ENCODE measurements around the gene UVSSA.

Gene UVSSA

DNA sequence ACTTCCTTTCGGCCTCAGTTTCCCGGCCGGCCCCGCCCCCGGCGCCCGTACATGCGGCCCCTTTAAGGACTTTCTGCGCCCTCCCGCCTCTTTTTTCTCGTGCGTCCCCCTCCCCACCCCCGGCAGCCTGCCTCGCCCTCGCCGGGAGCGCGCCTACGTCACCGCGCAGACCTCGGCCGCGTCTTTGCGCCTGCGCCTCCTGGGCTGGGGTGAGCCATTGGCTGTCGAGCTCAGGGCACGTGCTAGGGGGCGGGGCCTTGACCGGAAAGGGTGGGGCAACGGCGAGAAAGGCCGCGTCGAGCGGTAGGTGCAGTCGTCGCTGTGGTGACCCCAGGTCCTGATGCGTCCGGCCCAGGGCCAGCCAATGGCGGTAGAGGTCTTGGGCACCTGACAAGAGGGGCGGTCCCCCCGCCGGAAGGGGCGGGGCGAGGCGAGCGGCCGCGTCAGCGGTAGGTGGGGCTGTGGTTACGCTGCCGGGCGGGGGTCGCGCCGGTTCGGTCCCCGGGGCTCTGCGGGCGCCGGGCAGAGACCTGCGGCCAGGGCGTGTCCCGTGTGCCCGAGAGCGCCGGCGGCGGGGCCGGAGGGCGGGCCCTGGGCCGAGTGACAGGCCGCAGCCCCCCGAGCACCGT lies at the start of gene UVSSA:
Gene UVSSA (plus strand): TSS at position 428 of the 629 bp plus-strand sequence. CDS start 884 bp downstream, outside the sequence.
- DNase-seq: peak; percentile 99
- in situ Hi-C loops (cut with MboI; ENCODE audit: low pct_unique_long_range_greater_than_20kb, low sequenced_read_pairs): no loop called here

- in situ Hi-C loops (cut with MboI; ENCODE audit: low pct_unique_long_range_greater_than_20kb, low sequenced_read_pairs): no loop called here
Measured at GRCh38 chr4:1297456-1298325, 49.3 kb upstream of the UVSSA start.

GRCh38 chr4:1298461-1298860 lies 48.5 kb upstream of the UVSSA start:
- in situ Hi-C loops (cut with MboI; ENCODE audit: low pct_unique_long_range_greater_than_20kb, low sequenced_read_pairs): no loop called here
- DNase-seq: no peak

More at GRCh38 chr4:1297456-1298325, 49.3 kb upstream of the UVSSA start:
- DNase-seq: no peak

DNA sequence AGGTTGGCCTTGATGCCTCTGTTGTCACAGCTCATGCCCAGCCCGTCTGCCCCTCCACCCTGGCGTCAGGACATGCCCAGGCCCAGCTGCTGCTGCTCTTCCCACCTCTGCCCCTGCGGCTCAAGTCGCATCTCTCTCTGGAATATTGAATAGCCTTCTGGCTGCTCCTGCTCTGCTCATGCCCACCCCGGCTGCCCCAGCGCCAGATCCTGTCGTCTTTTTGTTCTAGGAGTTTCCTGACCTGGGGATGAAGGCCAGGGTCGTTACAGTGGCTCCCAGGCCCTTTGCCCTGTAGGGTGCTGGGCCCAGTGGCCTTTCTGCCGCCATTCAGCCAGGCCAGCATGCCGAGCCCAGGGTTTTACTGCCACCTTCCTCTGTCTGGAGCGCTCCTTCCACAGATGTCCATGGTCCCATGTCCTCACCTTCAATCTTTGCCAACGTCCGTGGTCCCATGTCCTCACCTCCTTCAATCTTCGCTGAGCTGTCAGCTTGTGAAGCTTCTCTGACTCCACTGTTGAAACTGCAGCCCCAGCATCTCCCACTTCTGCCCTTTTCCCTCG lies 47.6 kb upstream of the UVSSA start:
- DNase-seq: no peak
- in situ Hi-C loops (cut with MboI; ENCODE audit: low pct_unique_long_range_greater_than_20kb, low sequenced_read_pairs): no loop called here

- in situ Hi-C loops (cut with MboI; ENCODE audit: low pct_unique_long_range_greater_than_20kb, low sequenced_read_pairs): no loop called here
- no peak for DNase-seq
Measured at GRCh38 chr4:1300466-1301455, 46.2 kb upstream of the UVSSA start.

DNA sequence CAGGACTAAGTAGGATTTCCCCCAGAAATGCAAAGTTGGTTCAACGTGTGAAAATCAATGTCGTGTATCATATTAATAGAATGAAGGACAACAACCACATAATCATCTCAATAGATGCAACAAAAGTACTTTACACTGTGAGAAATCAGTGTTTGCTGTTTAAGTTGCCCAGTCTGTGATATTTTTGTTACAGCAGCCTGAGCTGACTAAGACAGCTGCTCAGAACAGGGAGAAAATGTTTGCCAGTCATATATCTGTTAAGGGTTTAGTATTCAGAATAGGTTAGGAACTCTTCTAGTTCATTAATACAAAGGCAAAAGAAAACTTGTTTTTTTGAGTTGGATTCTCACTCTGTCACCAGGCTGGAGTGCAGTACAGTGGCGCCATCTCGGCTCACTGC lies 44.8 kb upstream of the UVSSA start:
- no peak for DNase-seq
- in situ Hi-C loops (cut with MboI; ENCODE audit: low pct_unique_long_range_greater_than_20kb, low sequenced_read_pairs): no loop called here

DNA sequence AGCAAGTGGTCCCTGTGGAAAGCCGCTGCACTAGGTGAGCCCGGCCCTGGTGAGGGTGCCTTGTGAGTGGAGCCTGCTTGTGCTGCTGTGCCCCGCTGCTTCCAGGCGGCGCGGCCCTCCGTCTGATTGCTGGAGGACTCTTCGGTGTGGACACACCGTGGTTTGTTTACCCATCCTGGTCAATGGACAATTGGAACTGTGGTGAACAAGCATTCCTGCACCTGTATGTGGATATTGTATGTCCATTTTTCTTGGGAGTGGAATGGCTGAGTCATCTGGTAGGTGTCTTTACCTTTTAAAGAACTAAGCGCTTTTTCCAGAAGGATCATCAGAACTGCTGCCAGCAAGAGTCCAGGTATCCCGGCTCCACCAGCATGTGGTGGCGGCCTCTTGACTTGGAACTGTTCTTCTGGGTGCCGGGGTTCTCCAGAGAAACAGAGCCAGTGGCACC lies 41.7 kb upstream of the UVSSA start:
- in situ Hi-C loops (cut with MboI; ENCODE audit: low pct_unique_long_range_greater_than_20kb, low sequenced_read_pairs): no loop called here
- DNase-seq: no peak

- DNase-seq: no peak
- in situ Hi-C loops (cut with MboI; ENCODE audit: low pct_unique_long_range_greater_than_20kb, low sequenced_read_pairs): no loop called here
Measured at GRCh38 chr4:1305781-1306455, 41.1 kb upstream of the UVSSA start.

GRCh38 chr4:1307951-1308735 lies 38.9 kb upstream of the UVSSA start:
- in situ Hi-C loops (cut with MboI; ENCODE audit: low pct_unique_long_range_greater_than_20kb, low sequenced_read_pairs): no loop called here
- DNase-seq: no peak

DNA sequence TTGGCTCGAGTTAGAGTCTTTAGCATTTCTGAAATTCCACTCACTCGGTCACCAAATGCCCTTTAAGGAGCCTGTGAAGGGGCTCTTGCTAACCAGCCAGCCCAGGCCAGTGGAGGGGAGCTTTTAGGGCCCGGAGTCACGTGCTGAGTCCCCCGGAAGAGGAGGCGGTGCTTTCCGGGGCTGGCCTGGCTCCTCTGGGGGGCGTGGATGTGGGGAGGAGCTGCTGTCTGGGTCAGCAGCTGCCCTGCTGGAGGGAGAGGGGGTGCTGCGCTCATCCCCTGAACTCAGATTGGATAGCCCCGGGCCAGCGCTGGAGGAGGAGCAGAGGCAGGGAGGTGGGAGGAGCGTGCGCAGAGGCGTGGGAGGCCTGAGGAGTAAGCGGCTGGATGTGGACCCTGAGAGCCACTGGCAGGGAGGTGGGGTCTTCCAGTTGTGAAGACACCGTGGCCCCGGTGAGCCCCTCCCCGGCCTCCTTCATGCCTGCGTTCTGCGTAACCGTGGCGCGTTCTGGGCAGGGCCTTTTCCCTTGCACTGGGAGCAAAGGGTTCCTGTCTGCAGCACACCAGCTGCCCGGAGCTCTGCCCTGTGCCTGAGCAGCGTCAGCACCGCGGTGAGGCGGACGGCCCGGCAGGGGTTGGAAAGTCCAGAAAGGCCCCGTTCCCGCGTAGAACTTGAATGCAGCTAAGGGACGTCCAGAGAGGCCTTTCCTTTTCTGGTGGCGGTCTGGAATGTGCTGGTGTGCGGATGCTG lies 37.6 kb upstream of the UVSSA start:
- in situ Hi-C loops (cut with MboI; ENCODE audit: low pct_unique_long_range_greater_than_20kb, low sequenced_read_pairs): no loop called here
- no peak for DNase-seq

- DNase-seq: no peak
- in situ Hi-C loops (cut with MboI; ENCODE audit: low pct_unique_long_range_greater_than_20kb, low sequenced_read_pairs): no loop called here
Measured at GRCh38 chr4:1310031-1310795, 36.8 kb upstream of the UVSSA start.

DNA sequence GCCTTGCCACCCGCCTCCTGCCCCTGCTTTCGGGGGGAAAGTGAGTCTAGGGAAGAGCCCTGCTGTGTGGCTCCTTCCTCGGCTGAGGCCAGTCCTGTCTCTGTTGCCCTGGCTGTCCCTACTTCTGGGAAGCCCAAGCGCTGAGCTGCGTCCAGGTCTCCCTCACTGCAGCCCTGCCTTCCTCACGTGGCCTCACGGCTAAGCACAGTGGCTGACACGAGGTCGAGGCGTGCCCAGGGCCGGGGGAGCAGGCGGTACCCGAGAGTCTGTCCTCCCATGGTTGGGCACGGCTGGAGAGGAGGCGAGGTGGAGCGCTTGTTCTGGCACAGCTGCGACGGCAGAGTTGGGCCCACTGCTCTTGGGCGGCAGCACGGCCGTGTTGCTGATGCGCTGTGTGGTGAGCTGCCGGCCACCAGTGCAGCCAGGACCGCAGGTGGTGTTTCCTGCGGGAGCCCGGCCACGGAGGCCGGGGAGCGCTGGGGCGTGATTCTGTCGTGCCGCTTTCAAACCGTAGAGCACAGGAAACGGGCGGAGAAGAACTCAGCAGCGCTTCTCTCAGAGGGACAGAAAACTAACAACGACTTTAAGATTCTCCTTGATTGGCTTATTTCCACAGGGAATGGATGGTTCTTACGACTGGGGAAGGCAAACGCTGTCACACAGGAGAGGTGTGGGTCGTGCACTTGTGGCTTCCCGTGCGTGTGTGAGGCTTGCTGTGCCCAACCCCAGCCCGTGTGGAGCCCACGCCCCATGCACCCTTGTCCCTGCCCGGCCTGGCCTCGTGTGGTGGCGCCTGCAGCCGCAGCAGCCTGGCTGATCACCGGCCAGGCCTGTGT lies 36.0 kb upstream of the UVSSA start:
- in situ Hi-C loops (cut with MboI; ENCODE audit: low pct_unique_long_range_greater_than_20kb, low sequenced_read_pairs): no loop called here
- no peak for DNase-seq

- no peak for DNase-seq
- in situ Hi-C loops (cut with MboI; ENCODE audit: low pct_unique_long_range_greater_than_20kb, low sequenced_read_pairs): no loop called here
Measured at GRCh38 chr4:1312821-1313640, 34.0 kb upstream of the UVSSA start.

DNA sequence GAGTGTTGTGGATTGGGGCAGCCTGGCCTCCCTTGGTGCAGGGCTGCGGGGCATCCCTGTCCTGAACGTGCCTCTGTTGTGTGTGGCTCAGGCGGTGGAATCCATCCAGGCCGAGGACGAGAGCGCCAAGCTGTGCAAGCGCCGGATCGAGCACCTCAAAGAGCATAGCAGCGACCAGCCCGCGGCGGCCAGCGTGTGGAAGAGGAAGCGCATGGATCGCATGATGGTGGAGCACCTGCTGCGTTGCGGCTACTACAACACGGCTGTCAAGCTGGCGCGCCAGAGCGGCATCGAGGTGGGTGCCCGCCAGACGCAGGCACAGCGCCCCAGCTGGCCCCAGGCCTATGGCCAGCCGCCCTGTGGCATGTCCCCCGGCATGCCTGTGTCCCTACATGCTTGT lies 31.7 kb upstream of the UVSSA start:
- in situ Hi-C loops (cut with MboI; ENCODE audit: low pct_unique_long_range_greater_than_20kb, low sequenced_read_pairs): no loop called here
- no peak for DNase-seq
